Stimulated activated CD8-positive, alpha-beta memory T cell treated with anti-CD3 and anti-CD28 coated beads, Interleukin-12 subunit alpha, Interleukin-12 subunit beta, amount 100 ng/mL, for 4 hours (primary cell): Measurements from ENCODE around the gene STKLD1.
"Not testable (repeated sequence)": the region's sequence is repeated elsewhere in the genome, so short reads cannot be mapped to it uniquely, and the experiment has no call there.

Experiments used
- DNase-seq: peaks from one replicate; pipeline ENCODE4 v3.0.0-alpha.2; 2020; ENCODE audit warnings: low read depth

Gene STKLD1

DNA sequence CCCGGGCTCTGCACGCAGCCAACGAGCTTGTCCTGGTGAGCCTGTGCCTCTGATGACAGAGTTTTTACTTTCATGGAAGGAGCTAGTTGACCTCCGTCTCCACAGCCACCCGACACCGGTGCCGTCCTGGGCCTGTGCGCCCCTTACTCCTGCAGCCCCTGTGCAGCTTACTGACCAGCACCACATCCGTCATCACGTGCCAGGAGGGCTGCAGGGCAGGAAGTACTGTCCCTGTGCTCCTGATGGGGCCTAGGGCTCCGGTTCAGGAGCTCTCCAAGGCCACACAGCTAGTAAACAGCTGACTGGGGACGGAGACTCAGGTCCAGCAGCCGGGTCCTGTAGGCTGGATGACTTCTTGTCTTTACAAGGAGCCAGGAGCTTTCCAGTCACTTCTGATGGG lies 10.2 kb downstream of the STKLD1 start:
- no peak for DNase-seq

DNA sequence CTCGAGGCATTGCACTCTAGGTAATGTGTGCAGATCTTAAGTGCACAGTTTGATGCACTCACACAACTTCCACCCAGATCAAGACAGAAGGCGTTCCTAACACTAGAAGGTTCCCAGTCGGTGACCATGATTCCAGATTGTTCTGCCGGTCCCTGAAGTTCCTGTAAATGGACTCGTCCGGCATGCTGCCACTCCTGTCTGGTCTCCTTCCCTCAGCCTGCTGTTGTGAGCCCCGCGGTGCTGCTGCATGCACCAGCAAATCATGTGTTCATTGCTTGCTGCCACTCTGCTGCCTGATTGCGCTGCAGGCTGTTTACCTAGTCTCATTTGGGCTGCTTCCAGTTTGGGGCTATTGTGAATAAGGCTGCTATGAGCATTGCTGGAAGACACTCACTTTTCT lies 11.5 kb downstream of the STKLD1 start:
- DNase-seq, result no peak

DNA sequence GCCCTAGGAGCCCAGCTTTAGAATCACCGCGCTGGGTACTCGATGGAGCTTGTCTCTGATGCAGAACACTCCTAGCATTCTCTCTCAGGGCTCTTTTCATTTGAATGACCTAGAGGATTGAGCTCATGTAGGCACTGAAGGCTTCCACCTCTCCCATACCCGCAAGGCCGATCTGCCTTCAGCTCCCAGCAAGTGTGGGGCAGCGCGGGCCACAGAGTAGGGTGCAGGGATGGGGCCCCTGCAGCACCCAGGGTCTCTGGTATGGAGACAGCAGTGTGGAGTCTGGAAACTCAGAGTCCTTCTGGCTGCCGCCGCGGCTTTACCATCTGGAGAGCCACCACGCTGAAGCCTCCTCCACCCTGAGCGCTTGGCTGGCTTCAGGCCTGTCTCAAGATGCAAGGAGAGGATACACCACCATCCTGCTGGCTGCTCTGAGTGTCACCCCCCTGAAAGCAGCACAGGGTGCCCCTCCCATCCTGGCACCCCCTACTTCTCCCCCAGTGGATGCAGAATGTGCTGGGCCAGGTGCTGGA lies 12.9 kb downstream of the STKLD1 start:
- DNase-seq, result no peak

DNA sequence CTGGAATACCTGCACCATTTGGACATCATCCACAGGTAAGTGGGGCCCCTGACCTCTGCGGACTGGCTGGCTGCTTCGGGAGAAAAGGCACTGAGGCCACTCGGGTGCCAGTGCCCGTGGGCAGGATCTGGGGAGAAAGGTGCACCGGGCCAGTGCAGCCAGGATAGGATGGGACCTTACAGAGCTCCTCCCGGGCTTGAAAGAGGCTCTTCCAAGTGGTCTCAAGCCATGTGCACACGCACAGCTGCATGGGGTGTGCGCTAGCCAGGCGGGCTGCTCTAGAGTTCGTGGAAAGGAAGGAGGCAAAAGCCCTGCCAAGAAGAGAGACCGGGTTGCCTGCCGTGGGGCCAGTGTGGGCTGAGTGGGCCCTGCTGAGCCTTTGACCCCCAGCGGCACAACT lies 13.4 kb downstream of the STKLD1 start:
- no peak for DNase-seq

DNA sequence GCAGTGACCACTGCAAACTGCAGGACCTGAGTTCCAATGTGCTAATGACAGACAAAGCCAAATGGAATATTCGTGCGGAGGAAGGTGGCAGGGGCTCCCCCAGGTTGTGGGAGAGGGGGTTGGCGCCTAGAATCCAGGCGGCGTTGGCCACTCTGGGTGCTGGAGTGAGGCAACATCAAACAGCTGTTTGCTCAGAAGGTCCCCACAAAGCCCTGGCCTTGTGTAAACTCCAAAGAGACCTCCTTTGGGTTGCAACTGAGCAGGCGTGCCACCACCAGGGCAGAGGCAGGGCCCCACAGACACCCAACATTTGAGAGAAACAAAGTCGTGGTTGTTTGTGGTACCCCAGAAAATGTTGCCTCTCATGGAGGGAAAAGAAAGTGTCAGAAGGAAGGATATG lies 14.5 kb downstream of the STKLD1 start:
- DNase-seq, result no peak

DNA sequence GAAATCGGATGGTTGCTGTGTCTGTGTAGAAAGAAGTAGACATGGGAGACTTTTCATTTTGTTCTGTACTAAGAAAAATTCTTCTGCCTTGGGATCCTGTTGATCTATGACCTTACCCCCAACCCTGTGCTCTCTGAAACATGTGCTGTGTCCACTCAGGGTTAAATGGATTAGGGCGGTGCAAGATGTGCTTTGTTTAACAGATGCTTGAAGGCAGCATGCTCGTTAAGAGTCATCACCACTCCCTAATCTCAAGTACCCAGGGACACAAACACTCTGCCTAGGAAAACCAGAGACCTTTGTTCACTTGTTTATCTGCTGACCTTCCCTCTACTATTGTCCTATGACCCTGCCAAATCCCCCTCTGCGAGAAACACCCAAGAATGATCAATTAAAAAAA lies 15.3 kb downstream of the STKLD1 start:
- DNase-seq, result not testable (repeated sequence)

DNA sequence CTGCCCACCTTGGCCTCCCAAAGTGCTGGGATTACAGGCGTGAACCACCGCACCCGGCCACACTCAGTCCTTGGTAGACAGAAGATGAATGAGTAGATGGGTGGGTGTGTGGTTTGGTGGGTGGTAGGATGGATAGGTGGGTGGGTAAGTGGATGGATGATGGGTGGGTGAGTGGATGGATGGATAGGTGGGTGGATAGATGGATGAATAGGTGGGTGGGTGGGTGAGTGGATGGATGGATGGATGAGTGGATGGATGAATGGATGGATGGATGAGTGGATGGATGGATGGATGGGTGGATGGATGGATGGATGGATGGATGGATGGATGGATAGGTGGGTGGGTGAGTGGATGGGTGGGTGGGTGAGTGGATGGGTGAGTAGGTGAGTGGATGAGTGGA lies 16.1 kb downstream of the STKLD1 start:
- not testable (repeated sequence) for DNase-seq

DNA sequence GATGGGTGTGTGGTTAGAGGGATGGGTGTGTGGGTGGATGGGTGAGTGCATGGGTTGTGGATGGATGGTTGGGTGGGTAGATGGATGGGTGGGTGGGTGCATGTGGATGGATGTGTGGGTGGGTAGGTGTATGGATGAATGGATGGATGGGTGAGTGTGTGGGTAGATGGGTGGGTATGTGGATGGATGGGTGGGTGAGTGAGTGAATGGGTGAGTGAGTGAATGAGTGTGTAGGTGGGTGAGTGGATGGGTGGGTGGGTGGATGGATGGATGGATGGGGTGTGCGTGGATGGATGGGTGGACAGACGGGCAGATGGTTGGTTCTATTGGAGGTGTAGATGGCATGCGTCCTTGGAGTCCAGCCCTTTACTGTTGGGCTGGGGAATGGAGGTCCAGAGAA lies 17.2 kb downstream of the STKLD1 start:
- no peak for DNase-seq

DNA sequence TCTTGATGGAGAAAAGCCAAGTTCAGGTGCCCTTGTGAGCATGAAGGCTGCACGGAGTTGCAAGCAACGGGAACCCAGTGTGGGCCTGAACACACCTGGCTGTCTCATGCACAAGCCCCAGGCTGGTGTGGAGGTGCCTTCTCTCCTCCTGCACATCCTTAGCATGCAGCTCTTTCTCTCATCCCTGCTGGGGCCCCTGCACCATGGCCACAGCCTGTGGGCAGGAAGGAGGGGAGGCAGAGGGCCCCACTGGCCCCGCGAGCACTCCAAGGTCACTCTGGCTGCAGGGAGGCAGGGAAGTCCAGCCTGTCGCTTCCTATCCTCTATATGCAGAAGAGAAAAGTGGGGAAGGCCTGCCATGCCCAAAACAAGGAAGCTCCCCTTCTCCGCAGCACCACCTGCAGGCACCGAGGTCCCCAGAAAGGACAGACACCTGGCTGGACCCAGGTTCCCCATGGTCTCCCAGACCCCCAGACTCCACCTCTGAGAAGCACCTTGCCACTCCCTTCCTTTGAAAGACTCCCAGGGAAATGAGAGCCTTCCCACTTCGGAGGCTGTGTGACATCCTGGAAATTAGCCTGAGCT lies 18.6 kb downstream of the STKLD1 start:
- DNase-seq, result no peak

DNA sequence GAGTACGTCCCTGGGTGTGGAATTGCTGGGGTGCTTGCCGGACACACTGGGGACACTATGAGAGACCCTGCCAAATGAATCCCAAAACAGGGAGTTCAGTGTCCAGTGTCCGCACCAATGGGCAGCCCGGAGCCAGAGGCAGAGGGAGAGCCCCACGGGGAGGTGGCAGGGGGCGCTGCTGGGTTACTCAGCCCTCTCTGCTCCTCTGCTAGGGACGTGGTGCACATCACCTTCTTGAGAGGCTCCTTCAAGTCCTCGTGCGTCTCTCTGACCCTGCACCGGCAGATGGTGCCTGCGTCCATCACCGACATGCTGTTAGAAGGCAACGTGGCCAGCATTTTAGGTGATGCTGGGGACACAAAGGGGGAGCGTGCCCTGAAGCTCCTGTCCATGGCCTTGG lies 20.8 kb downstream of the STKLD1 start:
- no peak for DNase-seq

DNA sequence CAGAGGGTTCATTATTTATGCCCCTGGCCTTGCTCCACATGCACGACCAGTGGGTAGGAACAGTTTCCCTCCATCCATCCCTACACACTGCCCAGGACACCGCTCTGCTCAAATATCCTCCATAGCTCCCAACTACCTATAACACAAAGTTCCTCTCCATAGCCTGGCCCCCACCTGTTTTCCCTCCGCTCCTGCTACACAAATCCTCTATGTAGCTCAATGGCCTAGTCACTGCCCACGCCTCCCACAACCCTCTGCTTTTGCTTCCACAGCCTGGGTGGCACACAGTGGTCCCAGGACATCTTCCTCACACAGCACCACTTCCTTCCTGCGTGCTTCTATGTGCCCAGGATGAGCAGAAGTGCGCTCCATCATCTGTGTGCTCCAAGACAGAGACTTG lies 21.2 kb downstream of the STKLD1 start:
- no peak for DNase-seq

DNA sequence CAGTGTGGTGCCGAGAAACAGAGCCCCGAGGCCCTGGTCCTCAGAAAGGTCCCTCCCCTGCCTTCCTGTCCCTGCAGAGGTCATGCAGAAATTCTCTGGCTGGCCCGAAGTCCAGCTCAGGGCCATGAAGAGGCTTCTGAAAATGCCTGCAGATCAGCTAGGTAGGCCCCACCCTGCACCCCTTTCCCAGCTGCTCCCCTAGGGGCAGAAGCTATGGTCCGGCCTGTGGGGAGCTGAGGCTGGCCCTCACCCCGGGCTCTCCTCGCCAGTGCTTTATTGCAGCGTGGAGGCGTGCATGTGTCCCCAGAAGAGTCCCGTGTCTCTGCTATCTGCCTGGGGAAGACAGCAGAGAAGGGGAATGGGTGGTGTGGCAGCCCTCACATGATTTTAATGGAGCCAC lies 21.7 kb downstream of the STKLD1 start:
- DNase-seq, result no peak

DNA sequence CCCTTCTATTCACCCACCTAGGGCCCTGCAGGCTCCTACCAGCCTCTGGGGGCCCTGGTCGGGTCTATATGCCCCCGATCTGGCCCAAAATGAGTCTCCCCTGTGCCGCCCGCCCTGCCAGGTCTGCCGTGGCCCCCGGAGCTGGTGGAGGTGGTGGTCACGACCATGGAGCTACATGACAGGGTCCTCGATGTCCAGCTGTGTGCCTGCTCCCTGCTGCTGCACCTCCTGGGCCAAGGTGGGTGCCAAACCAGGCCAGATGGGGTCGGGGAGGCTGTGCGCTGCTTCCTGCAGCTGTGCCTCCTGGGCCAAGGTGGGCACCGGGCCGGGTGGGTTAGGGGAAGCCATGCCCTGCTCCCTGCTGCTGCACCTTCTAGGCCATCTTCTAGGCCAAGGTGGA lies 24.1 kb downstream of the STKLD1 start:
- no peak for DNase-seq

DNA sequence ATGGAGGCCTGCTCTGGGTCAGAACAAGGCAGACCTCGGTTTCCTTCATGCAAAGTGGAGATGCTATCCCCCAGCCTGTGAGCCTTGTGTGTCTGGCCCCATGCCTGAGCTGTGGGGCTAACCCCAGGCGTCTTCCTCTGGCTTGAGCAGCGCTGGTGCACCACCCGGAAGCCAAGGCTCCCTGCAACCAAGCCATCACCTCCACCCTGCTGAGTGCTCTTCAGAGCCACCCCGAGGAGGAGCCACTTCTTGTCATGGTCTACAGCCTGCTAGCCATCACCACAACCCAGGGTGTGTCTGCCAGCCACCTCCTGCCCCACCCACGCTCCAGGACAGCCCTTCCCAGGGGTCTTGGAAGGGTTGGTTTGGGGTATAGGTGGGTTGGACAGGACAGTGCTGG lies 25.4 kb downstream of the STKLD1 start:
- DNase-seq, result no peak

DNA sequence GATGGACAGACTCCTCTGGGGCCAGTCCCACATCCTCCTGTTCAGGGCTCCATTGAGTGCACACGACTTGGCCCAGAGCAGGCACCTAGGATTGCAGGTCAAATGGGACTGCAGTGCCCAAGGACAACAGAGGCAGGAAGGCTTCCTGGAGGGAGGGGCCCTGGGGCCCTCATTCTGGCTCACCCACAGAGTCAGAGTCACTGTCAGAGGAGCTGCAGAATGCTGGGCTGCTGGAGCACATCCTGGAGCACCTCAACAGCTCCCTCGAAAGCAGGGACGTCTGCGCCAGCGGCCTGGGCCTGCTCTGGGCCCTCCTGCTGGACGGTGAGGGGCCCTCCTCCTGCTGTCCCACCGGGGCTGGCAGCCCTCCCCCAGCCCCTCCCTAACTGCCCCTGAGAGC lies 26.5 kb downstream of the STKLD1 start:
- no peak for DNase-seq

DNA sequence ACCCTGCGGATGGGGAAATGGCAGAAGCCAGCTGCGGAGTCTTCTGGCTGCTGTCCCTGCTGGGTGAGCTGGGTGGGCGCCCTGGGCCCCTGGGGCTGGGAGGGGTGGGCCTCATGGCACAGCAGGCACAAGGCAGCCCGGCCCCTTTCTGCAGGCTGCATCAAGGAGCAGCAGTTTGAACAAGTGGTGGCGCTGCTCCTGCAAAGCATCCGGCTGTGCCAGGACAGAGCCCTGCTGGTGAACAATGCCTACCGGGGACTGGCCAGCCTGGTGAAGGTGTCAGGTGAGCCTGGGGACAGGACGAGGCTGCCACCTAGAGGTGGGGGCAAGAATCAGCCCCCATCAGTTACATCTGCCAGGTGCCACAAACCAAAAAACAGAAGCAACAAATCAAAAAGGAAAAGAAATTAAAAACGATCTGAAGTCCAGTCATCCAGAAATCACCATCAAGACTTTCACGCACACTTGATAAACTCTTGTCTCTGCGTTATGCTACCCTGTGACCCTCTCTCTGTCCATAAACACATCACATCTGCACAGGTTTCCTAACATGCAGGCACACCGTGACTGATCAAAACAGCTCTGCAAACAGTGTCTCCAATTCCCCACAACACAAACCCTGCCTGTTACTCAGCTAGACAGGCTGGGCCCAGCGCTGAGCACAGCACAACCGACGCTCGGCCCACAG lies 27.7 kb downstream of the STKLD1 start:
- DNase-seq, result no peak

DNA sequence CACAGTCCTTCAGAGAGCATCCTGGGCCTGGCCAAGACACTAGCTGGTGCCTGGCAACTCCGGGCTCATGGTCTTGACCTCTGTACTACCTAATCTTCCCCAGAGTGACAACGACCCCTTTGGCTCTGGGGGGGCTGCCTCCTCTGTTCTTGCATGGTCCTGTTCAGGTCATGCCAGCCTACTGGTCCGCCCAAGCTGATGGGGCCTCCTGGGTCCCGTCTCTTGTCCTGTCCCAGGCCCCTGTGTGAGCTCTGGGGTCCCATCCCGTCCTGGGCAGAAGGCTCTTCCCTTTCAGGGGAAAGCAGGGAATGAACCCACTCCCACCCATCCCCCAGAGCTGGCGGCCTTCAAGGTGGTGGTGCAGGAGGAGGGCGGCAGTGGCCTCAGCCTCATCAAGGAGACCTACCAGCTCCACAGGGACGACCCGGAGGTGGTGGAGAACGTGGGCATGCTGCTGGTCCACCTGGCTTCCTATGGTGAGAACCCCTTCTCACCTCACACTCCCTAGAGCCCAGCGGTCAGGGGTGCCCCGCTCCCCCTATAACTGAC lies 28.4 kb downstream of the STKLD1 start:
- no peak for DNase-seq

DNA sequence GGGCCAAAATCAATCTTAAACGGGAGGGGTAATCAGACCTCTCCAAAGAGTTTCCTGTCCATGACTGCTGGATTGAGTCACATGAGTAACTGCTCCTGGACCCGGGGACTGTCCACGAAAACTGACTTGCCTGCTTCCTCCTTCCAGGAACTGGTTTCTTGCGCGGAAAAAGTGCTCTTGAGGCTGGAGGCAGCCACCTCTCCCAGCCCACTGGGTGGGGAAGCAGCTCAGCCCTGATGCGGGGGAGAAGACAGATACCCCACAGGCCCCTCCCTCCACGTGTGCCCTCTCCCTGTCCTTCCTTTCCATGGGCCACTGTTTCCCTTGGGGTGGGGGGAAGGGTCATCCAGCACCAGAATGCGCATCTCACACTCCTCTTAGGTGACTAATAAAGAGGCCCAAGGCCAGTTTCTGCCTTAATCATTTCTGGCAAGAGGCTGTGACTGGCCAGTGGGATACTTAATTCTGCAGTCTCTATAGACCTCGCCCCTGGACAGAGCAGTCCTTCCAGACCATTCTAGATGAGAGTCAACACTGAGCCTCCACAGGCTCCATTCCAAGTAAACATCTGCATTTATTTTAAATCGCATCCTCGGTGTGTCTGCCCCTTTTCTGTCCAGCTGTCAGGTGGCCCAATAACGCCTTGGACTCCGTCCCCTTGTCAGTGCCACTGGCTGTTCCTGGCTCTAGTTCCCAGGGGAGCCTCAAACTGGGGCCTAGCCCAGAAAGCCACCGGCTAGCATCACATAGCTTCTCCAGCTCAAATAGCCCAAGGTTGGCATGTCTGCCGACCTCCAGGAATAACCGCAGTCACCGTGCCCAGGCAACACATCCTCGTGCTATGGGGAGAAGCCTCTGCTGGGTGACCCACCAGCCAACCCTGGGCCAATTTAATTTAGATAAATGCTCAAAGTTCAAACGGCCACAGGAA lies 29.6 kb downstream of the STKLD1 start:
- no peak for DNase-seq

DNA sequence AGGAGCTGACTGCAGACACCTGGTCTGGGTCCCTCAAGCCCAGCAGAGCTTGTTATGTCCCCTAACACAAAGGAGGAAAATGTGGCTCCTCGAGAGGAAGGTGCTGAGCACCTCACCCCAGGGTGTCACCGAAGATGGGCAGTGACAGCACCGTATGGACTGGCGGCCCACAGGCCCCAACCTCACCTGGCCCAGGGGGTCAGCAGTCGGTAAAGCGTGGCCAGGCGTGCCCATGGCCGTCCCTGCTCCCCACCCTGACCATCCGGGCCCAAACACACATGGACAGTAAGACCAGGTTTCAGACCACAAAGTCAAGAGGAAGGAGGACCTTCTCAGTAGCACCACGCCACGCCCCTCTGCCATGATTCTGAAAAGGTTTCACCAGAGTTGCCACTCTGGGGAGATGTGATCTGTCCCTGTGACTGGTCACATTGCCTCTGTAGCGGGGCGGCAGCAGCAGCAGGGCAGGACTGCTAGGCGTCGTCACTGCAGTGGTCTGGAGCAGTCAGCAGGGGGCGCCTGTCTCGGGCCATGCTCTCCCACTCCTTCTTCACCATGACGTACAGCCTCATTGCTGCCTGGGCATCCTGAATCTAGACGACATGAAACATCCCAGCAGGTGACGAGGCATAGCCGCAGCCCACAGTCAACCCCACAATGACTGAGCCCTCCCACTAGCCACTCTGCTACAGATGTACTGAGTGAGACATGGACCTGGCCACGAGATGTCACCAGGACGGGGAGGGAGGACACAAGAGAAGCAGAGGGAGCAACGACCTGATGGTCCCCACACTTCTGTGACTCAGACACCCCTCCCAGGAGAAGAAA lies 30.5 kb downstream of the STKLD1 start:
- peak; percentile 58 for DNase-seq

DNA sequence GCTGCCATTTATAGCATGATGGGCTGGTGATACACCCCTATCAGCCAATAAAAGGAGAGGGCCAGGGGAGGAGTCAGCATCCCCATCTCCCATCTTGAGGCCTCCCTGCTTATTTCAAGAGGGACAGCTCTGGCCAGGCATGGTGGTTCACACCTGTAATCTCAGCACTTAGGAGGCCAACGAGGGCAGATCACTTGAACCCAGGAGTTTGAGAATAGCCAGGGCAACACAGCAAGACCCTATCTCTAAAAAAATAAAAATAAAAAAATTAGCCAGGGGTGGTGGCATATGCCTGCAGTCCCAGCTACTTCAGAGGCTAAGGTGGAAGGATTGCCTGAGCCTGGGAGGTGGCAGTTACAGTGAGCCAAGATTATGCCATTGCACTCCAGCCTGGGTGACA lies 31.9 kb downstream of the STKLD1 start:
- DNase-seq, result no peak

DNA sequence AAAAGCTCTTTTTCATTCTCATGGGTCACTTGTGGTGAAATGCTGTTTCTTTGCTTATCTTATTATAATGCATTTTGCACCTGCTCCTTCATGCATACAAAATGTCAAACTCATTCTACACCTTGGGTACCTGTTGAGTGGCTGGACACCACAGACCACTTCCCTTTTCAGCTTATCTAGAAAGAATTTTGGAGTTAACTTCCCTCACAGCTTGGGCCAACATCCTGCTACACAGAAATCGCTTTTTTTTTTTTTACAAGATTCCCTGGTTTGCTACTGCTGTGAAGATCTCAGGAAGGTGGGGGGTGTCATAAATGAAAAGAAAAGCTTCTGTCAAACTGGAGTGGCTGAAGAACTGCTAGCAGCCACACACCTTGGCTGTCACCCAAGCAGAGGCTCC lies 39.0 kb downstream of the STKLD1 start:
- DNase-seq, result no peak
